Keratinocyte (primary cell): ENCODE measurements around the gene SNX21. TPM values are rescaled to one million over a fixed set of nuclear protein-coding genes. Genes with fewer than 3 reads are reported as not detected.
A peak's percentile ranks its signal among the peaks of the same experiment; 100 is the strongest.

Experiments used
- DNase-seq: peaks from one replicate; pipeline ENCODE4 v3.0.0-alpha.2; 2011; ENCODE audit warnings: low read depth, missing footprints, low spot score
- FAIRE-seq: peaks from 2 replicates; lab custom pipeline; 2011; peaks lifted over from hg19 to GRCh38; lab: Jason Lieb, UNC
- H2AFZ ChIP-seq: 2 replicates; pipeline ENCODE4 v1.6.0; 2012; ENCODE audit warnings: low read length, control low read depth, inconsistent platforms; ENCODE audit not compliant: control insufficient read depth
- H3K27ac ChIP-seq: 2 replicates; pipeline ENCODE4 v1.5.1; 2011; ENCODE audit warnings: low read length; ENCODE audit not compliant: control insufficient read depth, insufficient read depth
- H3K27me3 ChIP-seq: 3 replicates; pipeline ENCODE4 v1.6.0; 2011; ENCODE audit warnings: low read length; ENCODE audit not compliant: control insufficient read depth, insufficient read depth; ENCODE audit errors: extremely low read depth
- H3K36me3 ChIP-seq, 2 experiments: 2 replicates in 1 of 2; 3 replicates in 1 of 2; pipeline ENCODE4 v1.5.1; 2011; ENCODE audit warnings: low read length in 2 of 2, mild to moderate bottlenecking in 1 of 2; ENCODE audit not compliant: control insufficient read depth in 2 of 2, insufficient read depth in 2 of 2; ENCODE audit errors: extremely low read depth in 1 of 2
- H3K4me1 ChIP-seq: 3 replicates; pipeline ENCODE4 v1.5.1; 2011; ENCODE audit warnings: low read length; ENCODE audit not compliant: control insufficient read depth, insufficient read depth; ENCODE audit errors: extremely low read depth
- H3K4me2 ChIP-seq: 3 replicates; pipeline ENCODE4 v1.6.0; 2011; ENCODE audit warnings: low read depth, low read length; ENCODE audit not compliant: control insufficient read depth, insufficient read depth; ENCODE audit errors: extremely low read depth
- H3K4me3 ChIP-seq, 3 experiments: fragments of 200-600 bp in 1 of 3; sonication (generic) in 1 of 3; 2 replicates in 2 of 3; 3 replicates in 1 of 3; pipeline ENCODE4 v1.5.1; 2011 to 2016; ENCODE audit warnings: low read length in 3 of 3, mild to moderate bottlenecking in 3 of 3, control low read depth in 2 of 3, inconsistent platforms in 1 of 3, low read depth in 1 of 3, mixed read lengths in 1 of 3, mixed run types in 1 of 3, moderate library complexity in 1 of 3; ENCODE audit not compliant: control insufficient read depth in 2 of 3, insufficient read depth in 2 of 3; ENCODE audit errors: extremely low read depth in 1 of 3
- H3K79me2 ChIP-seq: 2 replicates; pipeline ENCODE4 v1.6.0; 2012; ENCODE audit warnings: low read length; ENCODE audit not compliant: control insufficient read depth, insufficient read depth
- H3K9ac ChIP-seq: 3 replicates; pipeline ENCODE4 v1.6.0; 2011; ENCODE audit warnings: low read length; ENCODE audit not compliant: control insufficient read depth, insufficient read depth; ENCODE audit errors: extremely low read depth
- H3K9me1 ChIP-seq: 3 replicates; pipeline ENCODE4 v1.6.0; 2011; ENCODE audit warnings: low read length; ENCODE audit not compliant: control insufficient read depth, insufficient read depth; ENCODE audit errors: extremely low read depth
- H3K9me3 ChIP-seq: 2 replicates; pipeline ENCODE4 v1.5.1; 2012; ENCODE audit warnings: low read depth, low read length; ENCODE audit not compliant: control insufficient read depth
- H4K20me1 ChIP-seq: 3 replicates; pipeline ENCODE4 v1.6.0; 2011; ENCODE audit warnings: low read length; ENCODE audit not compliant: control insufficient read depth, insufficient read depth; ENCODE audit errors: extremely low read depth
- CTCF ChIP-seq, 3 experiments: IDR thresholded peaks in 1 of 3; conservative IDR thresholded peaks in 1 of 3; optimal IDR thresholded peaks in 1 of 3; 2 replicates in 2 of 3; 3 replicates in 1 of 3; pipeline versions ENCODE3 to v1.5.1; 2011; ENCODE audit warnings: low read length in 3 of 3, mild to moderate bottlenecking in 3 of 3, moderate library complexity in 2 of 3, control low read depth in 1 of 3, inconsistent platforms in 1 of 3; ENCODE audit not compliant: insufficient read depth in 2 of 3; ENCODE audit errors: extremely low read depth in 1 of 3
- EZH2 ChIP-seq: IDR thresholded peaks from one replicate; pipeline ENCODE4 v1.6.1; 2012; ENCODE audit warnings: inconsistent platforms, mild to moderate bottlenecking, low read length, moderate library complexity
- dilution Hi-C: fragments of 300-500 bp; cut with MboI; formaldehyde crosslinking; loops from one replicate; pipeline ENCODE4 v1.7.0; 2020; ENCODE audit warnings: low sequenced_read_pairs; ENCODE audit not compliant: extremely low pct_ligation_motif_present
- polyA plus RNA-seq, 5 experiments: library from polyadenylated mRNA; depleted of rRNA in 3 of 5; stranded (reverse) in 3 of 5; stranded (forward) in 1 of 5; unstranded in 1 of 5; fragments of >200 nt; gene quantifications; 1 replicate in 1 of 5; 2 replicates in 3 of 5; 3 replicates in 1 of 5; pipeline versions ENCODE4 v1.2.1 to v1.2.3, GENCODE V29; 2011 to 2012; ENCODE audit warnings: missing spikeins in 2 of 5, low read depth in 1 of 5, low replicate concordance in 1 of 5

Gene SNX21
- polyA plus RNA-seq, 1 donor (not counting 4 experiments of a cell fraction or from before 2014, with no cell fraction given): 5.2 TPM

GRCh38 chr20:45832619-45833018 lies 980 bp upstream of the SNX21 start:
- DNase-seq: no peak
- Histone ChIP-seq H3K36me3 (no peaks in the 10 kb centered on the region), H3K27ac (no peak overlapping the region), H3K9ac (peak overlapping the region; percentile 82), H3K4me2 (no peak overlapping the region), H3K4me1 (peaks cover 24% of the 10 kb centered on the region), H3K9me3 (no peaks in the 10 kb centered on the region), H3K79me2 (no peaks in the 10 kb centered on the region), H2AFZ (no peak overlapping the region), H4K20me1 (no peaks in the 10 kb centered on the region), H3K27me3 (no peaks in the 10 kb centered on the region), H3K9me1 (peaks cover 2% of the 10 kb centered on the region), H3K4me3 (no peak overlapping the region)
- no peak for FAIRE-seq
- dilution Hi-C loops: no loop called here
- no peak for TF ChIP-seq CTCF (optimal IDR thresholded peaks at IDR 0.05 in 1 of 3, IDR thresholded peaks at IDR 0.05 in 1 of 3, conservative IDR thresholded peaks at IDR 0.05 in 1 of 3; ENCODE audit: extremely low read depth in 1 of 3, insufficient read depth in 2 of 3, low read length in 3 of 3)
- no peak for TF ChIP-seq EZH2

GRCh38 chr20:45833883-45834796 lies 541 bp downstream of the SNX21 start:
- H3K4me2 ChIP-seq: peak overlapping the region; percentile 86
- H3K9me3 ChIP-seq: no peaks in the 10 kb centered on the region
- H3K27ac ChIP-seq: peak overlapping the region; percentile 77
- no peak for DNase-seq
- no peaks in the 10 kb centered on the region for H3K27me3 ChIP-seq
- peak overlapping the region; percentile 83 for H2AFZ ChIP-seq
- peaks cover 24% of the 10 kb centered on the region for H3K4me1 ChIP-seq
- H3K4me3 ChIP-seq: peak overlapping the region; percentile 57 to 85 (median 61)
- TF ChIP-seq EZH2 (no peak), CTCF (optimal IDR thresholded peaks at IDR 0.05 in 1 of 3, IDR thresholded peaks at IDR 0.05 in 1 of 3, conservative IDR thresholded peaks at IDR 0.05 in 1 of 3; ENCODE audit: extremely low read depth in 1 of 3, insufficient read depth in 2 of 3, low read length in 3 of 3) (no peak)
- H3K36me3 ChIP-seq: no peaks in the 10 kb centered on the region
- H3K9ac ChIP-seq: peak overlapping the region; percentile 82
- no peaks in the 10 kb centered on the region for H3K79me2 ChIP-seq
- peaks cover 2% of the 10 kb centered on the region for H3K9me1 ChIP-seq
- FAIRE-seq: no peak
- no peaks in the 10 kb centered on the region for H4K20me1 ChIP-seq
- dilution Hi-C loops: no loop called here
